GM12874 (cell line): ENCODE data around the gene IFNL3.

Source experiments
- CTCF ChIP-seq: IDR thresholded peaks from 2 replicates; pipeline ENCODE4 v1.5.1; 2011; ENCODE audit warnings: low read depth, mild to moderate bottlenecking, control low read depth, low read length, moderate library complexity; ENCODE audit not compliant: insufficient read depth

The IFNL3 gene

DNA sequence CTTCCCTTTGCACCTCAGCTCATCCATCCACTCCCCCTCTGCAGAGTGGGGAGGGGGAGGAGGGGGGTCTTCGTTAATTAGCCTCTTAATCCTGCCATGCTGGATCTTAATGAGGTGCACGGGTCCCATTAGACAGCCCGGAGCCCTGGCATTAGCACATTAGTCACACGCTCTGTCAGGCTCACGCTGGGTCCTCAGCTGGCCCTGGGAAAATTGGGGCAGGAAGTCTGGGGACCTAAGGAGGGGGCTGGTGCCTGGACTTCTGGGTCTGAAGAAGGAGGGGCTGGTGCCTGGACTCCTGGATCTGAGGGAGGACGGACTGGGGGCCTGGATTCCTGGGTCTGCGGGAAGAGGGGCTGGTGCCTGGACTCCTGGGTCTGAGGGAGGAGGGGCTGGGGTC, 48.5 kb downstream of the IFNL3 start:
- no peak for TF ChIP-seq CTCF

- TF ChIP-seq CTCF = no peak
Observed at GRCh38 chr19:39195755-39196154, 49.1 kb downstream of the IFNL3 start.

DNA sequence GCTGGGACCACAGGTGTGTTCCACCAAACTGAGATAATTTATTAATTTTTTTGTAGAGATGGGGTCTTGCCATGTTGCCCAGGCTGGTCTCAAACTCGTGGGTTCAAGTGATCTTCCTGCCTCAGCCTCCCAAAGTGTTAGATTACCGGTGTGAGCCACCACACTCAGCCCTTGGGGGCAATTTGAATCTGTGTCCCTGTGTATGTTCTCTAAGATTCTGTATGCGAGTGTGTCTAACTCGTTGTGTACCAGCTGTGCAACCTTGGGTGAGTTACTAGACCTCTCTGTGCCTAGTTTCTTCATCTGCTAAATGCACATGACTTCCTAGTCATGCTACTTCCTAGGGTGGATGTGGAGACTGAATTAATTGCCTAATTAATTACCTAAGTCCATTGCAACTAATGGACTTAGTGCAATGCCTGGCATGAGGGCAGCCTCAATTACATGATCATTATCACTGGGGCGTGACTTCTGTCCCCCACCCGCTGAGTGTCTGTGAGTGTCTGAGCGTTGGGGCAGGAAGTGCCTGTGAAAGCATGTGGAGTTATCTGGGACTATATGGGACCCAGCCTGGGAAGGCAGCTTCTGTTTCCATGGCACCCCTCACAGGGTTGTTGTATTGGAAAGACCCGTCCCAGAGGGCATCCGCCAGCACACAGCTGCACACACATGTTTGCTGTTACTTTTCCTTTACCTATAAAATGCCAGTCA, 49.8 kb downstream of the IFNL3 start:
- TF ChIP-seq CTCF = no peak

- TF ChIP-seq CTCF = no peak
Observed at GRCh38 chr19:39193803-39194202, 51.0 kb downstream of the IFNL3 start.
